Measurements from ENCODE around the gene HRAS. TPM values are rescaled to one million over a fixed set of nuclear protein-coding genes. Genes with fewer than 3 reads are reported as not detected.

Gene HRAS
- total RNA-seq, 1 donor from 2014 or later = 41.5 TPM

GRCh38 chr11:488992-489391 lies 46.4 kb downstream of the HRAS start:
- Mint-ChIP-seq H3K4me1 (no peaks in the 10 kb centered on the region), H3K27me3 (ENCODE audit: low read depth) (no peaks in the 10 kb centered on the region), H3K9me3 (peaks cover 2% of the 10 kb centered on the region), H3K27ac (no peak overlapping the region), H3K36me3 (peaks cover 8% of the 10 kb centered on the region), H3K4me3 (no peak overlapping the region)
- DNase-seq (ENCODE audit: low spot score in 2 of 2, unreplicated experiment in 2 of 2) = no peak
- TF ChIP-seq CTCF (IDR thresholded peaks at IDR 0.05; ENCODE audit: unreplicated experiment) = no peak

- no peak overlapping the region for H3K4me3 Mint-ChIP-seq
- no peak overlapping the region for H3K27ac Mint-ChIP-seq
- H3K9me3 Mint-ChIP-seq = peaks cover 6% of the 10 kb centered on the region
- no peaks in the 10 kb centered on the region for H3K4me1 Mint-ChIP-seq
- TF ChIP-seq CTCF (IDR thresholded peaks at IDR 0.05; ENCODE audit: unreplicated experiment) = no peak
- no peaks in the 10 kb centered on the region for H3K27me3 Mint-ChIP-seq (ENCODE audit: low read depth)
- no peak for DNase-seq (ENCODE audit: low spot score in 2 of 2, unreplicated experiment in 2 of 2)
- H3K36me3 Mint-ChIP-seq = peaks cover 10% of the 10 kb centered on the region
Observed at GRCh38 chr11:488579-488978, 46.8 kb downstream of the HRAS start.

GRCh38 chr11:488062-488461 lies 47.3 kb downstream of the HRAS start:
- Mint-ChIP-seq H3K27me3 (ENCODE audit: low read depth) (no peaks in the 10 kb centered on the region), H3K36me3 (peaks cover 13% of the 10 kb centered on the region), H3K27ac (no peak overlapping the region), H3K4me1 (no peaks in the 10 kb centered on the region), H3K4me3 (no peak overlapping the region), H3K9me3 (peaks cover 11% of the 10 kb centered on the region)
- DNase-seq (ENCODE audit: low spot score in 2 of 2, unreplicated experiment in 2 of 2) = no peak
- TF ChIP-seq CTCF (IDR thresholded peaks at IDR 0.05; ENCODE audit: unreplicated experiment) = no peak

- DNase-seq (ENCODE audit: low spot score in 2 of 2, unreplicated experiment in 2 of 2) = no peak
- no peak for TF ChIP-seq CTCF (IDR thresholded peaks at IDR 0.05; ENCODE audit: unreplicated experiment)
- Mint-ChIP-seq H3K4me1 (no peaks in the 10 kb centered on the region), H3K36me3 (peaks cover 13% of the 10 kb centered on the region), H3K4me3 (no peak overlapping the region), H3K9me3 (peaks cover 11% of the 10 kb centered on the region), H3K27me3 (ENCODE audit: low read depth) (no peaks in the 10 kb centered on the region), H3K27ac (no peak overlapping the region)
Observed at GRCh38 chr11:487571-488021, 47.8 kb downstream of the HRAS start.

- Mint-ChIP-seq H3K4me3 (no peak overlapping the region), H3K36me3 (peaks cover 15% of the 10 kb centered on the region), H3K27ac (no peak overlapping the region), H3K9me3 (peaks cover 14% of the 10 kb centered on the region), H3K4me1 (no peaks in the 10 kb centered on the region), H3K27me3 (ENCODE audit: low read depth) (no peaks in the 10 kb centered on the region)
- TF ChIP-seq CTCF (IDR thresholded peaks at IDR 0.05; ENCODE audit: unreplicated experiment) = no peak
- DNase-seq (ENCODE audit: low spot score in 2 of 2, unreplicated experiment in 2 of 2) = no peak
Observed at GRCh38 chr11:486189-486588, 49.2 kb downstream of the HRAS start.

- peaks cover 17% of the 10 kb centered on the region for H3K36me3 Mint-ChIP-seq
- peaks cover 14% of the 10 kb centered on the region for H3K9me3 Mint-ChIP-seq
- no peaks in the 10 kb centered on the region for H3K4me1 Mint-ChIP-seq
- no peak for TF ChIP-seq CTCF (IDR thresholded peaks at IDR 0.05; ENCODE audit: unreplicated experiment)
- no peak overlapping the region for H3K4me3 Mint-ChIP-seq
- DNase-seq (ENCODE audit: low spot score in 2 of 2, unreplicated experiment in 2 of 2) = no peak
- H3K27ac Mint-ChIP-seq = no peak overlapping the region
- no peaks in the 10 kb centered on the region for H3K27me3 Mint-ChIP-seq (ENCODE audit: low read depth)
Observed at GRCh38 chr11:484616-485015, 50.8 kb downstream of the HRAS start.
